GM18861 (cell line): Measurements from ENCODE around the gene RSRP1.

Experiments
- ATAC-seq: cut with Tn5 transposase; IDR thresholded peaks from one replicate; pipeline ENCODE4 v1.9.1; 2021; ENCODE audit not compliant: unreplicated experiment

RSRP1 gene

GRCh38 chr1:25194054-25194453 is 53.2 kb downstream of the RSRP1 start:
- no peak for ATAC-seq

GRCh38 chr1:25193229-25193628 is 54.0 kb downstream of the RSRP1 start:
- ATAC-seq, result no peak
